Measurements from ENCODE around the gene GLI2. TPM values are rescaled to one million over a fixed set of nuclear protein-coding genes. Genes with fewer than 3 reads are reported as not detected.

The GLI2 gene
- total RNA-seq, 1 donor from 2014 or later = 42.9 TPM

- H3K27me3 ChIP-seq (ENCODE audit: insufficient read depth, low read length) = no peaks in the 10 kb centered on the region
- H2AFZ ChIP-seq (ENCODE audit: low read depth, low read length) = no peak overlapping the region
- no peak overlapping the region for H3K9ac ChIP-seq (ENCODE audit: low read length)
- no peak for DNase-seq (ENCODE audit: low read depth)
- H3K36me3 ChIP-seq (ENCODE audit: insufficient read depth, low read length) = no peaks in the 10 kb centered on the region
- Mint-ChIP-seq H3K4me1 (ENCODE audit: low read depth, unreplicated experiment) (peaks cover 54% of the 10 kb centered on the region), H3K9me3 (ENCODE audit: unreplicated experiment) (no peaks in the 10 kb centered on the region), H3K27ac (ENCODE audit: unreplicated experiment) (peak overlapping the region; percentile 58), H3K27me3 (ENCODE audit: low read depth, unreplicated experiment) (no peaks in the 10 kb centered on the region), H3K36me3 (ENCODE audit: low read depth, unreplicated experiment) (peaks cover 10% of the 10 kb centered on the region), H3K4me3 (ENCODE audit: unreplicated experiment) (peak overlapping the region; percentile 54)
- H3K9me3 ChIP-seq (ENCODE audit: insufficient read depth, low read depth, low read length) = no peaks in the 10 kb centered on the region
- no peak overlapping the region for H3K27ac ChIP-seq (ENCODE audit: low read depth, low read length)
- no peak for TF ChIP-seq CTCF (IDR thresholded peaks at IDR 0.05; ENCODE audit: insufficient read depth, low read depth, low read length)
- TF ChIP-seq EZH2 (IDR thresholded peaks at IDR 0.05; ENCODE audit: insufficient read depth, low read length) = no peak
- H3K4me1 ChIP-seq (ENCODE audit: insufficient read depth, low read length) = peaks cover 28% of the 10 kb centered on the region
- H3K79me2 ChIP-seq (ENCODE audit: insufficient read depth, low read length) = peaks cover 84% of the 10 kb centered on the region
- peaks cover 76% of the 10 kb centered on the region for H4K20me1 ChIP-seq (ENCODE audit: insufficient read depth, low read length)
- FAIRE-seq = no peak
- peak overlapping the region; percentile 45 for H3K4me2 ChIP-seq (ENCODE audit: low read length)
- no peak overlapping the region for H3K4me3 ChIP-seq (ENCODE audit: insufficient read depth, low read depth, low read length)
Measured at GRCh38 chr2:120783969-120784372, 48.3 kb downstream of the GLI2 start.

Measured in astrocyte (in vitro differentiated cells and primary cell).